CD4-positive, CD25-positive, alpha-beta regulatory T cell (primary cell): ENCODE data around the gene ULBP1. TPM values are rescaled to one million over a fixed set of nuclear protein-coding genes. Genes with fewer than 3 reads are reported as not detected.
"Not testable (repeated sequence)": the region's sequence is repeated elsewhere in the genome, so short reads cannot be mapped to it uniquely, and the experiment has no call there.

Source experiments
- ATAC-seq, 2 donors: fragments of 150-1000 bp; cut with Tn5 transposase; one replicate each; pipeline ENCODE4 v1.10.0; 2021; ENCODE audit warnings: low read depth in 2 of 2, moderate number of reproducible peaks in 2 of 2, moderate library complexity in 1 of 2
- DNase-seq, 3 donors: peaks; one replicate each; pipeline versions ENCODE4 v3.0.0 to v3.0.0-alpha.2; 2012 to 2022; ENCODE audit warnings: mixed read lengths in 1 of 3
- H3K27ac ChIP-seq: one replicate; pipeline ENCODE4 v1.7.0; 2013; ENCODE audit warnings: mild to moderate bottlenecking, low read length; ENCODE audit not compliant: insufficient read depth, poor library complexity, severe bottlenecking
- H3K27me3 ChIP-seq: one replicate; pipeline ENCODE4 v1.7.0; 2013; ENCODE audit warnings: low read length; ENCODE audit not compliant: control insufficient read depth, insufficient read depth
- H3K36me3 ChIP-seq: one replicate; pipeline ENCODE4 v1.7.0; 2013; ENCODE audit warnings: mild to moderate bottlenecking, low read length, moderate library complexity; ENCODE audit not compliant: control insufficient read depth, insufficient read depth
- H3K4me1 ChIP-seq: 2 replicates; pipeline ENCODE4 v1.7.0; 2013; ENCODE audit warnings: mild to moderate bottlenecking, low read length; ENCODE audit not compliant: insufficient read depth, control insufficient read depth, poor library complexity, severe bottlenecking
- H3K4me3 ChIP-seq: one replicate; pipeline ENCODE4 v1.7.0; 2013; ENCODE audit warnings: low read depth, mild to moderate bottlenecking, low read length, moderate library complexity
- H3K9me3 ChIP-seq, 2 experiments: 1 replicate in 1 of 2; 2 replicates in 1 of 2; pipeline ENCODE4 v1.7.0; 2013; ENCODE audit warnings: low read length in 2 of 2, mild to moderate bottlenecking in 1 of 2, moderate library complexity in 1 of 2; ENCODE audit not compliant: control insufficient read depth in 2 of 2
- H3K27ac Mint-ChIP-seq, 3 donors: one replicate each; pipeline ENCODE4 v1.8.0; 2020 to 2022; ENCODE audit warnings: mild to moderate bottlenecking in 3 of 3, mixed read lengths in 3 of 3, moderate library complexity in 2 of 3
- H3K27me3 Mint-ChIP-seq: one replicate; pipeline ENCODE4 v1.8.0; 2022; ENCODE audit warnings: mild to moderate bottlenecking, mixed read lengths
- H3K36me3 Mint-ChIP-seq: one replicate; pipeline ENCODE4 v1.8.0; 2020; ENCODE audit warnings: mixed read lengths
- H3K4me1 Mint-ChIP-seq, 4 donors: one replicate each; pipeline ENCODE4 v1.8.0; 2020 to 2022; ENCODE audit warnings: mixed read lengths in 4 of 4, mild to moderate bottlenecking in 1 of 4
- H3K4me3 Mint-ChIP-seq, 4 donors: one replicate each; pipeline ENCODE4 v1.8.0; 2020 to 2022; ENCODE audit warnings: mild to moderate bottlenecking in 4 of 4, mixed read lengths in 4 of 4, moderate library complexity in 3 of 4
- H3K9me3 Mint-ChIP-seq, 7 donors: one replicate each; pipeline ENCODE4 v1.8.0; 2020 to 2022; ENCODE audit warnings: mixed read lengths in 7 of 7, mild to moderate bottlenecking in 3 of 7, moderate library complexity in 2 of 7
- polyA plus RNA-seq, 4 donors: library from polyadenylated mRNA; unstranded; fragments of 300-500 nt; fragmentation: Illumina TruSeq; gene quantifications; one replicate each; pipeline ENCODE4 v1.2.3, GENCODE V29; 2021
- total RNA-seq: library from RNA; stranded (reverse); gene quantifications from one replicate; pipeline ENCODE4 v1.2.3, GENCODE V29; 2022

ULBP1 gene
- total and polyA plus RNA-seq, 5 donors from 2014 or later = 0.64 TPM; not detected in 4

- no peak overlapping the region for H3K27ac ChIP-seq
- Mint-ChIP-seq H3K4me3 (peak overlapping the region in 3 of 4 donors; percentile 7 to 50 (median 39)), H3K4me1 (peaks cover 0 to 33% (median 9%) of the 10 kb centered on the region in 4 donors), H3K9me3 (peaks cover 0 to 5% (median 0%) of the 10 kb centered on the region in 7 donors), H3K27ac (no peak overlapping the region), H3K36me3 (no peaks in the 10 kb centered on the region), H3K27me3 (peaks cover 61% of the 10 kb centered on the region)
- H3K27me3 ChIP-seq = peaks cover 25% of the 10 kb centered on the region
- H3K9me3 ChIP-seq = no peaks in the 10 kb centered on the region
- no peak for ATAC-seq
- H3K4me3 ChIP-seq = no peak overlapping the region
- no peak for DNase-seq
- peaks cover 23% of the 10 kb centered on the region for H3K4me1 ChIP-seq
- no peaks in the 10 kb centered on the region for H3K36me3 ChIP-seq
Observed at GRCh38 chr6:149921361-149921760, 42.4 kb upstream of the ULBP1 start.

- Histone ChIP-seq H3K4me1 (peaks cover 24% of the 10 kb centered on the region), H3K27me3 (peaks cover 30% of the 10 kb centered on the region)
- not testable (repeated sequence) for ATAC-seq, DNase-seq, H3K27ac ChIP-seq, H3K36me3 ChIP-seq, H3K4me3 ChIP-seq, H3K9me3 ChIP-seq, H3K9me3 Mint-ChIP-seq, H3K36me3 Mint-ChIP-seq
- Mint-ChIP-seq H3K27ac (peak overlapping the region in 1 of 3 donors; percentile 14), H3K4me1 (peaks cover 0 to 35% (median 10%) of the 10 kb centered on the region in 4 donors), H3K27me3 (peaks cover 58% of the 10 kb centered on the region), H3K4me3 (peak overlapping the region in 3 of 4 donors; percentile 1 to 69 (median 48))
Observed at GRCh38 chr6:149922091-149922490, 41.7 kb upstream of the ULBP1 start.

- Mint-ChIP-seq H3K4me3 (peak within 1 kb of the TSS; percentile 59 to 88 (median 82)), H3K36me3 (no peaks in the 10 kb centered on the region), H3K27me3 (peaks cover 60% of the 10 kb centered on the region), H3K27ac (peak within 1 kb of the TSS in 1 of 3 donors; percentile 14), H3K9me3 (peaks cover 0 to 5% (median 0%) of the 10 kb centered on the region in 7 donors), H3K4me1 (peaks cover 0 to 35% (median 10%) of the 10 kb centered on the region in 4 donors)
- Histone ChIP-seq H3K36me3 (no peaks in the 10 kb centered on the region), H3K9me3 (no peaks in the 10 kb centered on the region), H3K4me3 (peak within 1 kb of the TSS; percentile 55), H3K4me1 (peaks cover 24% of the 10 kb centered on the region), H3K27me3 (peaks cover 34% of the 10 kb centered on the region), H3K27ac (no peak within 1 kb of the TSS)
- DNase-seq (peak; percentile 60 to 89 (median 74)), ATAC-seq (peak; percentile 74 to 84)
Observed at GRCh38 chr6:149922642-149923326, 41.0 kb upstream of the ULBP1 start, which contains the start of gene RAET1G. Gene RAET1G (minus strand): TSS chr6:149923121. CDS start chr6:149923010, 111 bp downstream.

- peaks cover 0 to 5% (median 0%) of the 10 kb centered on the region in 7 donors for H3K9me3 Mint-ChIP-seq
- Histone ChIP-seq H3K9me3 (no peaks in the 10 kb centered on the region), H3K4me1 (peaks cover 24% of the 10 kb centered on the region), H3K4me3 (peak overlapping the region; percentile 55), H3K27ac (no peak overlapping the region), H3K27me3 (peaks cover 35% of the 10 kb centered on the region), H3K36me3 (no peaks in the 10 kb centered on the region)
- H3K27me3 Mint-ChIP-seq = peaks cover 67% of the 10 kb centered on the region
- H3K36me3 Mint-ChIP-seq = no peaks in the 10 kb centered on the region
- peaks cover 0 to 35% (median 10%) of the 10 kb centered on the region in 4 donors for H3K4me1 Mint-ChIP-seq
- peak overlapping the region in 1 of 3 donors; percentile 10 for H3K27ac Mint-ChIP-seq
- ATAC-seq = peak; percentile 8 to 22
- DNase-seq = no peak
- H3K4me3 Mint-ChIP-seq = peak overlapping the region; percentile 59 to 88 (median 82)
Observed at GRCh38 chr6:149923327-149923986, 40.3 kb upstream of the ULBP1 start.

- no peaks in the 10 kb centered on the region for H3K36me3 Mint-ChIP-seq
- H3K4me1 Mint-ChIP-seq = peaks cover 0 to 35% (median 10%) of the 10 kb centered on the region in 4 donors
- Histone ChIP-seq H3K27me3 (peaks cover 41% of the 10 kb centered on the region), H3K4me3 (no peak overlapping the region), H3K27ac (no peak overlapping the region), H3K9me3 (no peaks in the 10 kb centered on the region), H3K36me3 (no peaks in the 10 kb centered on the region), H3K4me1 (peaks cover 24% of the 10 kb centered on the region)
- H3K27ac Mint-ChIP-seq = no peak overlapping the region
- H3K27me3 Mint-ChIP-seq = peaks cover 71% of the 10 kb centered on the region
- peaks cover 0 to 7% (median 0%) of the 10 kb centered on the region in 7 donors for H3K9me3 Mint-ChIP-seq
- ATAC-seq (no peak), DNase-seq (no peak)
- peak overlapping the region in 3 of 4 donors; percentile 44 to 55 (median 53) for H3K4me3 Mint-ChIP-seq
Observed at GRCh38 chr6:149924206-149924932, 39.4 kb upstream of the ULBP1 start.

GRCh38 chr6:149924933-149925252 is 38.9 kb upstream of the ULBP1 start:
- Mint-ChIP-seq H3K9me3 (peaks cover 0 to 7% (median 0%) of the 10 kb centered on the region in 7 donors), H3K27ac (no peak overlapping the region), H3K4me1 (peaks cover 0 to 35% (median 10%) of the 10 kb centered on the region in 4 donors), H3K27me3 (peaks cover 76% of the 10 kb centered on the region), H3K36me3 (no peaks in the 10 kb centered on the region), H3K4me3 (peak overlapping the region in 3 of 4 donors; percentile 5 to 59 (median 42))
- peaks cover 24% of the 10 kb centered on the region for H3K4me1 ChIP-seq
- no peak overlapping the region for H3K27ac ChIP-seq
- ATAC-seq (no peak), DNase-seq (no peak)
- no peaks in the 10 kb centered on the region for H3K36me3 ChIP-seq
- no peaks in the 10 kb centered on the region for H3K9me3 ChIP-seq
- no peak overlapping the region for H3K4me3 ChIP-seq
- H3K27me3 ChIP-seq = peaks cover 42% of the 10 kb centered on the region

- Mint-ChIP-seq H3K27ac (no peak overlapping the region), H3K9me3 (peaks cover 0 to 7% (median 0%) of the 10 kb centered on the region in 7 donors), H3K27me3 (peaks cover 82% of the 10 kb centered on the region), H3K4me3 (peak overlapping the region in 3 of 4 donors; percentile 5 to 59 (median 42)), H3K36me3 (no peaks in the 10 kb centered on the region), H3K4me1 (peaks cover 0 to 35% (median 10%) of the 10 kb centered on the region in 4 donors)
- Histone ChIP-seq H3K4me1 (peaks cover 24% of the 10 kb centered on the region), H3K36me3 (no peaks in the 10 kb centered on the region), H3K27me3 (peaks cover 43% of the 10 kb centered on the region), H3K27ac (no peak overlapping the region), H3K4me3 (no peak overlapping the region), H3K9me3 (no peaks in the 10 kb centered on the region)
- DNase-seq (no peak), ATAC-seq (no peak)
Observed at GRCh38 chr6:149925253-149925973, 38.3 kb upstream of the ULBP1 start.
